NCI-H1105 (cell line): ENCODE data around the gene TLCD3B.

Source experiments
- DNase-seq: peaks from one replicate; lab custom pipeline; 2025; lab: John Stamatoyannopoulos, UW

The TLCD3B gene

GRCh38 chr16:29988346-29989075, 42.6 kb downstream of the TLCD3B start:
- no peak for DNase-seq

GRCh38 chr16:29987371-29988085, 43.5 kb downstream of the TLCD3B start:
- DNase-seq: no peak

DNA sequence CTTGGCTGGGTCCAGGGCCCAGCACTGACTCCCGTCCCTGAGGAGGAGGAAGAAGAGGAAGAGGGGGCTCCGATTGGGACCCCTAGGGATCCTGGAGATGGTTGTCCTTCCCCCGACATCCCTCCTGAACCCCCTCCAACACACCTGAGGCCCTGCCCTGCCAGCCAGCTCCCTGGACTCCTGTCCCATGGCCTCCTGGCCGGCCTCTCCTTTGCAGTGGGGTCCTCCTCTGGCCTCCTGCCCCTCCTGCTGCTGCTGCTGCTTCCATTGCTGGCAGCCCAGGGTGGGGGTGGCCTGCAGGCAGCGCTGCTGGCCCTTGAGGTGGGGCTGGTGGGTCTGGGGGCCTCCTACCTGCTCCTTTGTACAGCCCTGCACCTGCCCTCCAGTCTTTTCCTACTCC, 44.1 kb downstream of the TLCD3B start:
- DNase-seq: no peak

- DNase-seq: no peak
These were observed 44.8 kb downstream of the TLCD3B start for GRCh38 chr16:29986231-29986630.

DNA sequence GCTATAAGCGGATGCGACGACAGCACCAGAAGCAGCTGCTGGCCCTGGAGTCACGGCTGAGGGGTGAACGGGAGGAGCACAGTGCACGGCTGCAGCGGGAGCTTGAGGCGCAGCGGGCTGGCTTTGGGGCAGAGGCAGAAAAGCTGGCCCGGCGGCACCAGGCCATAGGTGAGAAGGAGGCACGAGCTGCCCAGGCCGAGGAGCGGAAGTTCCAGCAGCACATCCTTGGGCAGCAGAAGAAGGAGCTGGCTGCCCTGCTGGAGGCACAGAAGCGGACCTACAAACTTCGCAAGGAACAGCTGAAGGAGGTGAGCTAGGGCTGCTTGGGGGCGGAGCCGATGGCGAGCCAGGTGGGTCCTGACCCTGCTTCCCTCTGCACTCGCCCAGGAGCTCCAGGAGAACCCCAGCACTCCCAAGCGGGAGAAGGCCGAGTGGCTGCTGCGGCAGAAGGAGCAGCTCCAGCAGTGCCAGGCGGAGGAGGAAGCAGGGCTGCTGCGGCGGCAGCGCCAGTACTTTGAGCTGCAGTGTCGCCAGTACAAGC, 45.7 kb downstream of the TLCD3B start:
- DNase-seq: no peak

DNA sequence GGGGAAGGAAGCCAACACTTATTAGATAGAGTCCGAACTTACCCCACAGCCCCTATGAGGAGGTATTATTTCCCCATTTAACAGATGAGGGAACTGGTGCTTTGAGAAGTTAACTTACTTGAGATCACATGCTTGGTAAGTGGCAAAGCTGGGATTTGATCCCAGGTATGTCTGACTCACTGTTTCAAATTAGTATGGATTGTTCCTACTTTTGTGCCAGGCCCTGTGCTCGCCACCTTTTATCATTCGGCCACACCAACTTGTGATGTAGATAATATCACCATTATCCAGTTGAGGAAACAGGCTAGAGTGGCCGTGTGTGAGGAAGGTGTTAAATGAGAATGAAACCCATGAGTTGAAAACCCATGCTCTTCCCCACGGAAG, 46.3 kb downstream of the TLCD3B start:
- no peak for DNase-seq

- DNase-seq: no peak
These were observed 46.8 kb downstream of the TLCD3B start for GRCh38 chr16:29984137-29984763.

DNA sequence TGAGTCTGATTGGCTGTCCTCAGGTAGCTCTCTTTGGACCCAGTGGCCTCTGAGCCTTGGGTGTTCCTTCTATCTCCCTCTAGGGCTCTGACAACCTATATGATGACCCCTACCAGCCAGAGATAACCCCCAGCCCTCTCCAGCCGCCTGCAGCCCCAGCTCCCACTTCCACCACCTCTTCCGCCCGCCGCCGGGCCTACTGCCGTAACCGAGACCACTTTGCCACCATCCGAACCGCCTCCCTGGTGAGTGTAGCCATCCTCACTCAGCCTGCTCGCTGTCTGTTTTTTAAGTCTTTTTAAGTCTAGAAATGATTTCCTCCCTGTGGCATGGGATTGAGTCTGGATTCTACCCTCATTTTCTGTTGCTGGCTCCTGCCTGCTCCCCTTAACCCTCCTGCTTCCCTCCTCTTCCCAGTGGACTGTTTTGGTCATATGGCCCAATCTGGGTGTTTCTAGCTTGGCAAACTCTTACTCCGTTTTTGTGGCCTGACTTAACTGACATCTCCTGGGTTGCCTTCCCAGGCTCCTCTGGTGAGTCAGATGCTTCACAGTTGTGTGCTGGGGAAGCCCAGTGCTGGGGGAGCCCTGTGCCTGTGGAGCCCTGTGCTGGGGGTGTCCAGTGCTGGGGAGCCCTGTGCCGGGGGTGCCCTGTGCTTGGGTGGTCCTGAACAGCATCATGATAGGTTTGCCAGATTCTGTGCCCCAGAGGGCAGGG, 47.5 kb downstream of the TLCD3B start:
- DNase-seq: no peak

DNA sequence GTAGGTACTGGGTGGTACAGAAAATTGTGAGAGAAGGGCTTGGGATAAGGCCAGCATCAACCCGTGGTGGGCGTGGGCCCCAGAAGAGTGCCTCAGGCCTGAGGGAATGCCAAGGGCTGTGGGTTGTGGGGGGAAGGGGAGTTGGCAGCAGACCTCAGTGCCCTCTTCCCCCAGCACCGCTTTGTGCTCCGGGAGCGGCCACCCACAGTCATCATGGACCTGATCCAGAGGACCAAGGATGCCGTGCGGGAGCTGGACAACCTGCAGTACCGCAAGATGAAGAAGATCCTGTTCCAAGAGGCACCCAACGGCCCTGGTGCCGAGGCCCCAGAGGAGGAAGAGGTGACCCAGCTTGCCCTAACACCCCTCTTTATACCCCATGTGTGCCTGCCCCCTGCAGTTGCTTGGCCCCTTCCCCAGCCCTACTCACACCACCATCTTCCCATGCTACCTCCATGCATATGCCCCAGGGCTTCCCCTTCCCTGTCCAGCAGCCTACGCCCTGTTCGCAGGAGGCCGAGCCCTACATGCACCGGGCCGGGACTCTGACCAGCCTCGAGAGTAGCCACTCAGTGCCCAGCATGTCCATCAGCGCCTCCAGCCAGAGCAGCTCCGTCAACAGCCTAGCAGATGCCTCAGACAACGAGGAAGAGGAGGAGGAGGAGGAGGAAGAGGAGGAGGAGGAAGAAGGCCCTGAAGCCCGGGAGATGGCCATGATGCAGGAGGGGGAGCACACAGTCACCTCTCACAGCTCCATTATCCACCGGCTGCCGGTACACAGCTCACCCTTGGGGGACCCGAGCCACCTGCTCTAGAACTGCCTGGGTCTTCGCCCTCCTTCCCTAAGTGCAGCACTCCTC, 48.3 kb downstream of the TLCD3B start:
- DNase-seq: no peak

GRCh38 chr16:29978564-29979270, 52.4 kb downstream of the TLCD3B start:
- no peak for DNase-seq

- no peak for DNase-seq
These were observed 53.0 kb downstream of the TLCD3B start for GRCh38 chr16:29978081-29978480.

DNA sequence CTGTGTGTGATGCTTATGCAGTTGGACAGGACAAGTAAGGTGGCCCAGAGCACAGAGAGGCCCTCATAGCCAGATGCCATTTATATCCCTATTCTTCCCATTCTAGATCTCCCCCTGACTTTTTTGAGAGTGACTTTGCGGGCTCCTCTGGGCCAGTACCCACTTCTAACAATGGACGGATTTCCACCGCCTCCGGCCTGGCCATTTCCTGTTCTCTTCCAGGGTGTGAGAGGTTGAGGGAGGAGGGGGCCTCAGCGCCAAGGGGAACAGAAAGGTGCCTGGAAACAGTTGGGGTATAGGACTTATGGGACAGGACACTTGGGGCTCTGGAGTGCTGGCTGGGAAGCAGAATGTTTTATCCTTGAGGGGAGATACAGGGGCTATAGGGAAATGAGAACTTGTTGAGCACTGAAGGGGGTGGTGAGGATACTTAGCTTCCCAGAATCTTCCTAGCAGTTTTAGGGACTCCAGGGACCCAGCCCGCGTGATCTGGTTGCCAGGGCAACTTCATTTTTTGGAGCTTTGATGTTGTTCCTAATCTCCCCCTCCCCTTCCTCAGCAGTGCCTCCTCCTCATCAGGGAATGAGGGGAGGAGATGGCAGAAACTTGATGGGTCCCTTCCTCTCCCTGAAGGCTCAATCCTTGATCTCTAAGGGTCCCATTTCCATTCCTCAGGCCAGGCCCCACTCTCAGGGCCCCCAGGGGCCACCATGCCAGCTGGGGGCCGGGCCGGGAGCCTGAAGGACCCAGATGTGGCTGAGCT, 53.8 kb downstream of the TLCD3B start:
- no peak for DNase-seq

DNA sequence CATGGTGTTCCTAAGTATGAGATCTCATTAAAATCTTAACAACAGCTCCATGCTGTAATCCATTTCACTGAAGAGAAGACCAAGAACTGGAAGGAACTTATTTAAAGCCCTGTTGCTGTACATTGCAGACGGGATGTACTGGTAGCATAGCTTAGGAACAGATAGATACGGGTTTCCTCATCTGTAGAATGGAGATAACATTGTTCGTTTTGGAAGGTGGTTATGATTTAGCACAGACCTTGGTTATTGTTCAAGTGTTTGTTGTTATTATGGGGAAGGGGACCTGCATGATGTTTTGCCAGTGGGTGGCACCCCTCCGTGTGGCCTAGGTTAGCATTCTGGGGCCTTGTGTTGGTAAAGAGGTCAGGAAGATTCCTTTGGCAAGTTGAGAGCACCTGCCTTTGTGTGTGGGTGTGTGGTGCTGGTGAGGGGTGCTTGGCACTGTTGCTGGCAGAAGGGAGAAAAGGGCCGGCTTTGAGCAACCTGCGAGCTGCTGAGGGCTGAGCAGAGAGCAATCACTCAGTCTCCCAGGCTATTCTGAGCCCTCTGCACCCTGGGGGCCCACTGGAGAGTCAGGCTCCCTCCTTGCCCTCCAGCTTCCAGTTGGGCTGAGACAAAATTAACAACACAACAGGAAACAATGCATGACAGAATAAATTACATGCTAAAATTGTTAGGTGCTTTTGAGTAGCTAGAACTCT, 55.1 kb downstream of the TLCD3B start:
- no peak for DNase-seq

DNA sequence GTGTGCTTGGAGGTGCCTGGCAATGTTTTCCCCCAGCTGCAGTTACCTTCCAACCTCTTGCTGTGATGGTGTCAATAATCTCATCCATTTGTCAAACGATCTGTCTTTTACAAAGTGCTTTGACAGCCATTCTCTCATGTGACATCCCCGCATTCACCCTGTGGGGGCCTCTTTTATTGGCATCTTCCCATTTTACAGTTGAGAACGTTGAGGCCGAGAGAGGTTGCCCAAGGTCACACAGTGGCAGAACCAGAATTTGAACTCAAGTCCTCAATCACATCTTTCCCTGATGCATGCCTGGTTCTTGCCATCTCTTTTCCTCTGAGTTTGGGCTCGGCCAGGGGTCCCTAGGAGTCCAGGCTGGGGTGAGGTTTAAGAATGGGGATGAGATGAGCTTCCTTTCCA, 55.9 kb downstream of the TLCD3B start:
- no peak for DNase-seq
